ENCODE measurements around the gene RGS10.
A peak's percentile ranks its signal among the peaks of the same experiment; 100 is the strongest.
"Not testable (repeated sequence)": the region's sequence is repeated elsewhere in the genome, so short reads cannot be mapped to it uniquely, and the experiment has no call there.

RGS10 gene

GRCh38 chr10:119542357-119542987, at the start of gene RGS10:
Gene RGS10, minus strand, starts transcription at chr10:119542719. Its CDS starts 81 bp downstream, at chr10:119542638.
- DNase-seq (ENCODE audit: low read depth), result peak; percentile 89

GRCh38 chr10:119588071-119588470, 45.6 kb upstream of the RGS10 start:
- DNase-seq (ENCODE audit: low read depth), result no peak

GRCh38 chr10:119578355-119578754, 35.8 kb upstream of the RGS10 start:
- DNase-seq (ENCODE audit: low read depth), result no peak

- no peak for DNase-seq (ENCODE audit: low read depth)
Observed at GRCh38 chr10:119575991-119576390, 33.5 kb upstream of the RGS10 start.

- DNase-seq (ENCODE audit: low read depth), result no peak
Observed at GRCh38 chr10:119575506-119575905, 33.0 kb upstream of the RGS10 start.

GRCh38 chr10:119567978-119568377, 25.5 kb upstream of the RGS10 start:
- DNase-seq (ENCODE audit: low read depth), result no peak

GRCh38 chr10:119562097-119562496, 19.6 kb upstream of the RGS10 start:
- DNase-seq (ENCODE audit: low read depth), result no peak

GRCh38 chr10:119559511-119559910, 17.0 kb upstream of the RGS10 start:
- not testable (repeated sequence) for DNase-seq (ENCODE audit: low read depth)

- DNase-seq (ENCODE audit: low read depth), result not testable (repeated sequence)
Observed at GRCh38 chr10:119556081-119556480, 13.6 kb upstream of the RGS10 start.

GRCh38 chr10:119555178-119555784, 12.8 kb upstream of the RGS10 start:
- no peak for DNase-seq (ENCODE audit: low read depth)

- DNase-seq (ENCODE audit: low read depth), result no peak
Observed at GRCh38 chr10:119550827-119551226, 8.3 kb upstream of the RGS10 start.

GRCh38 chr10:119549247-119549999, 6.9 kb upstream of the RGS10 start:
- no peak for DNase-seq (ENCODE audit: low read depth)

GRCh38 chr10:119546009-119546408, 3.5 kb upstream of the RGS10 start:
- DNase-seq (ENCODE audit: low read depth), result no peak

GRCh38 chr10:119545310-119545709, 2.8 kb upstream of the RGS10 start:
- no peak for DNase-seq (ENCODE audit: low read depth)

- no peak for DNase-seq (ENCODE audit: low read depth)
Observed at GRCh38 chr10:119543814-119544642, 1.5 kb upstream of the RGS10 start.

- DNase-seq (ENCODE audit: low read depth), result peak; percentile 61
Observed at GRCh38 chr10:119542988-119543813, 682 bp upstream of the RGS10 start.

- DNase-seq (ENCODE audit: low read depth), result peak; percentile 79
Observed at GRCh38 chr10:119541459-119542356, 811 bp downstream of the RGS10 start.

- peak; percentile 7 for DNase-seq (ENCODE audit: low read depth)
Observed at GRCh38 chr10:119541046-119541445, 1.5 kb downstream of the RGS10 start.

- DNase-seq (ENCODE audit: low read depth), result no peak
Observed at GRCh38 chr10:119540038-119540437, 2.5 kb downstream of the RGS10 start.

GRCh38 chr10:119539359-119539825, 3.1 kb downstream of the RGS10 start:
- no peak for DNase-seq (ENCODE audit: low read depth)

Measured in stimulated activated CD4-positive, alpha-beta T cell treated with anti-CD3 and anti-CD28 coated beads, Interleukin-2, amount 100 ng/mL, for 4 hours (primary cell).